ENCODE results near the gene ATF4.

DNA sequence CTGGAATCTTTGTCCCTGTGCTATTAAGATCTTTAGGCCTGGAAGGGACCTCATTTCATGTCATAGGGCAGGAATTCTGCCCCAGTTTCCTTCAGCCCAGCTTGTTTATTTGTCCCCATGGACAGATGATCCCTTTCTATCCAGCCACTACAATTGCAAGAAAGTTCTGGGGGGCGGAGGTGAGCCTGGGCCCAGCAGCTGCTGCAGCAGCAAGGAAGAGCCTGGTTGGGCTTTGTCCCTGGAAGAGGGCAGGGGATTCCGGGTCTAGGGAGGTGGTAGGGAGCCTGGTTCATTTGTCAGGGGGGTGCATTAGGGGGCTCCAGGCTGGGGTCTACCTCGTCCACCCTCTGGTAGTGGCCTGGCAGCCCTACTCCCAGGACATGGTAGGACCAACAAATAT, 33.8 kb downstream of the ATF4 start:
- TF ChIP-seq, protein P1, sequence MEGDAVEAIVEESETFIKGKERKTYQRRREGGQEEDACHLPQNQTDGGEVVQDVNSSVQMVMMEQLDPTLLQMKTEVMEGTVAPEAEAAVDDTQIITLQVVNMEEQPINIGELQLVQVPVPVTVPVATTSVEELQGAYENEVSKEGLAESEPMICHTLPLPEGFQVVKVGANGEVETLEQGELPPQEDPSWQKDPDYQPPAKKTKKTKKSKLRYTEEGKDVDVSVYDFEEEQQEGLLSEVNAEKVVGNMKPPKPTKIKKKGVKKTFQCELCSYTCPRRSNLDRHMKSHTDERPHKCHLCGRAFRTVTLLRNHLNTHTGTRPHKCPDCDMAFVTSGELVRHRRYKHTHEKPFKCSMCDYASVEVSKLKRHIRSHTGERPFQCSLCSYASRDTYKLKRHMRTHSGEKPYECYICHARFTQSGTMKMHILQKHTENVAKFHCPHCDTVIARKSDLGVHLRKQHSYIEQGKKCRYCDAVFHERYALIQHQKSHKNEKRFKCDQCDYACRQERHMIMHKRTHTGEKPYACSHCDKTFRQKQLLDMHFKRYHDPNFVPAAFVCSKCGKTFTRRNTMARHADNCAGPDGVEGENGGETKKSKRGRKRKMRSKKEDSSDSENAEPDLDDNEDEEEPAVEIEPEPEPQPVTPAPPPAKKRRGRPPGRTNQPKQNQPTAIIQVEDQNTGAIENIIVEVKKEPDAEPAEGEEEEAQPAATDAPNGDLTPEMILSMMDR (IDR thresholded peaks at IDR 0.05), result no peak
- TF ChIP-seq POLR2A (IDR thresholded peaks at IDR 0.05), result no peak

Measured in body of pancreas (tissue), 4 donors.